ENCODE data around the gene NOD1.

NOD1 gene

GRCh38 chr7:30412782-30413504, 65.6 kb downstream of the NOD1 start:
- Histone ChIP-seq H3K4me3 (no peak overlapping the region), H3K9ac (ENCODE audit: insufficient read length) (no peak overlapping the region), H3K9me3 (ENCODE audit: low read depth, low read length) (no peaks in the 10 kb centered on the region), H3K36me3 (ENCODE audit: insufficient read depth, low read length) (no peaks in the 10 kb centered on the region), H3K27ac (no peak overlapping the region)
- TF ChIP-seq EZH2 (IDR thresholded peaks at IDR 0.05) (no peak), FOXP2 (optimal IDR thresholded peaks at IDR 0.05; ENCODE audit: control extremely low read depth, extremely low read length, insufficient read depth) (no peak), POLR2AphosphoS5 (IDR thresholded peaks at IDR 0.05; ENCODE audit: borderline replicate concordance, low read depth, low read length) (no peak)
- DNase-seq (ENCODE audit: low read depth, low spot score) = no peak

- DNase-seq (ENCODE audit: low read depth, low spot score) = no peak
- no peak overlapping the region for H3K27ac ChIP-seq
- no peak overlapping the region for H3K4me3 ChIP-seq
- H3K9me3 ChIP-seq (ENCODE audit: low read depth, low read length) = no peaks in the 10 kb centered on the region
- no peaks in the 10 kb centered on the region for H3K36me3 ChIP-seq (ENCODE audit: insufficient read depth, low read length)
- H3K9ac ChIP-seq (ENCODE audit: insufficient read length) = no peak overlapping the region
- TF ChIP-seq EZH2 (IDR thresholded peaks at IDR 0.05) = no peak
- no peak for TF ChIP-seq POLR2AphosphoS5 (IDR thresholded peaks at IDR 0.05; ENCODE audit: borderline replicate concordance, low read depth, low read length)
- no peak for TF ChIP-seq FOXP2 (optimal IDR thresholded peaks at IDR 0.05; ENCODE audit: control extremely low read depth, extremely low read length, insufficient read depth)
Measured at GRCh38 chr7:30411897-30412296, 66.7 kb downstream of the NOD1 start.

GRCh38 chr7:30411173-30411572, 67.4 kb downstream of the NOD1 start:
- Histone ChIP-seq H3K9me3 (ENCODE audit: low read depth, low read length) (no peaks in the 10 kb centered on the region), H3K27ac (no peak overlapping the region), H3K9ac (ENCODE audit: insufficient read length) (no peak overlapping the region), H3K36me3 (ENCODE audit: insufficient read depth, low read length) (no peaks in the 10 kb centered on the region), H3K4me3 (no peak overlapping the region)
- no peak for DNase-seq (ENCODE audit: low read depth, low spot score)
- no peak for TF ChIP-seq FOXP2 (optimal IDR thresholded peaks at IDR 0.05; ENCODE audit: control extremely low read depth, extremely low read length, insufficient read depth)

DNA sequence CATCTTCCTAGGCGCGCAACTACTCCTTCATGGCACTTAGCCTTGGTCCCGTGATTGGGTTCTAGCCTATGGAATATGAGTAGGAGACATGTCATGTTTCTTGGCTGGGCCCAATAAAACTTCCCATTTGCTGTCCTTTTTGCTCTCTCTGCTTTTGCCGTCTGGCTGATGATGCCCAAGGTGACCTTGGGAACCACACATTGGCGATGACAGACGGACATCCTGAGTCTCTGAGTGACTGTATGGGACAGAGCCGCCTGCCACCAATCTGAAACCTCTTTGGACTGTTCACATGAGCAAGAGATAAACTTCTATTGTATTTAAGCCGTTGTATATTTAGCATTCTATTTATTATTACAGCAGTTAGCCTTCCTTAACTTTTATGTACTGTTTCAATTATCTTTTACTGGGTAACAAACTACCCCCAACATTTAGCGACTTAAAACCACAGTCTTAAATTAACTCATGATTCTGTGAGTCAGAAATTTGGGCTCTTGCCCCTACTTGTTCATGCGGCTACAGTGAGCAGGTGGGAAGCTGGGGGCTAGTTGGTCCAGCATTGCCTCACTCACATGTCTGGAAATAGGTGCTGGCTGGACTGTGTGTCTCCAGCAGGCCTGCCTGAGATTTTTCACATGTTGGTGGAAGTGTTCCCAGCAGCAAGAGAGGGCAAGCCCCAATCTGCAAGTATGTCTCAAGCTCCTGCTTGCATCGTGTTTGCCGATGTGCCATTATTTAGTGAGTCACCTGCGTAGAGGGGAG, 71.7 kb downstream of the NOD1 start:
- no peak for DNase-seq (ENCODE audit: low read depth, low spot score)
- Histone ChIP-seq H3K9me3 (ENCODE audit: low read depth, low read length) (no peaks in the 10 kb centered on the region), H3K27ac (no peak overlapping the region), H3K4me3 (no peak overlapping the region), H3K9ac (ENCODE audit: insufficient read length) (no peak overlapping the region), H3K36me3 (ENCODE audit: insufficient read depth, low read length) (no peaks in the 10 kb centered on the region)
- TF ChIP-seq FOXP2 (optimal IDR thresholded peaks at IDR 0.05; ENCODE audit: control extremely low read depth, extremely low read length, insufficient read depth) (no peak), POLR2AphosphoS5 (IDR thresholded peaks at IDR 0.05; ENCODE audit: borderline replicate concordance, low read depth, low read length) (no peak), EZH2 (IDR thresholded peaks at IDR 0.05) (no peak)

DNA sequence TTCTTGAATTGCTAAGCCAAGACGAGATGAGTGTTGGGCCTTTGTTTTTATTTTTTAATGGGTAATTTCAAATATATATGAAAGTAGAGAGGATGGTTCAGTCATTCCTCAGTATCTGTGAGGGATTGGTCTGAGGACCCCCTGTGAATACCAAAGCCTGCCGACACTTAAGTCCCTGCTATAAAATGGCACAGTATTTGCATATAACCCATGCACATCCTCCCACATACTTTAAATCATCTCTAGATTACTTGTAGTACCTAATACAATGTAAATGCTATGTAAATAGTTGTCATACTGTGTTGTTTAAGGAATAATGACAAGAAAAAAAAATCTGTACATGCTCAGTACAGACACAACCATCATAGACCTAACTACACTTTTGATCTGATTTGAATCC, 73.4 kb downstream of the NOD1 start:
- Histone ChIP-seq H3K4me3 (no peak overlapping the region), H3K9me3 (ENCODE audit: low read depth, low read length) (no peaks in the 10 kb centered on the region), H3K9ac (ENCODE audit: insufficient read length) (no peak overlapping the region), H3K27ac (no peak overlapping the region), H3K36me3 (ENCODE audit: insufficient read depth, low read length) (no peaks in the 10 kb centered on the region)
- DNase-seq (ENCODE audit: low read depth, low spot score) = no peak
- TF ChIP-seq FOXP2 (optimal IDR thresholded peaks at IDR 0.05; ENCODE audit: control extremely low read depth, extremely low read length, insufficient read depth) (no peak), POLR2AphosphoS5 (IDR thresholded peaks at IDR 0.05; ENCODE audit: borderline replicate concordance, low read depth, low read length) (no peak), EZH2 (IDR thresholded peaks at IDR 0.05) (no peak)

- TF ChIP-seq FOXP2 (optimal IDR thresholded peaks at IDR 0.05; ENCODE audit: control extremely low read depth, extremely low read length, insufficient read depth) (no peak), EZH2 (IDR thresholded peaks at IDR 0.05) (no peak), POLR2AphosphoS5 (IDR thresholded peaks at IDR 0.05; ENCODE audit: borderline replicate concordance, low read depth, low read length) (no peak)
- H3K9me3 ChIP-seq (ENCODE audit: low read depth, low read length) = no peaks in the 10 kb centered on the region
- no peaks in the 10 kb centered on the region for H3K36me3 ChIP-seq (ENCODE audit: insufficient read depth, low read length)
- no peak overlapping the region for H3K9ac ChIP-seq (ENCODE audit: insufficient read length)
- no peak overlapping the region for H3K4me3 ChIP-seq
- no peak overlapping the region for H3K27ac ChIP-seq
- DNase-seq (ENCODE audit: low read depth, low spot score) = no peak
Measured at GRCh38 chr7:30403477-30403876, 75.1 kb downstream of the NOD1 start.

DNA sequence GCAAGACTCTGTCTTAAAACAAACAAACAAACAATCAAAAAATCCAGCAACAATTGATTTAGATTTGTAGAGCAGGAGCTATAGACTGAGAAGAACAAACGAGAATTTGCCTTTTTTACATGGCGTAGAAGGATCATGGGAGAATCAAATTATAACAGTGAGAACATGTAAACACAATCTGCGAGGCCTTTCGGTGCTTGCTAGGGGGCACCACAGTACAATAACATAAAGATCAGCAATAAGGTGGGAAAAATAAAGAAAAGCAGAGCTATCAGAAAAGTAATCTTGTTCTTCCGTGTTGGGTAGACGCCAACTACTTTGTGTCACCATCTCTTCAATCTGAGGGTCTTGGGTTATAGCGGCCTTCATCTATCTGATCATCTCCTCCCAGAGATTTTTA, 82.2 kb downstream of the NOD1 start:
- H3K4me3 ChIP-seq = no peak overlapping the region
- H3K36me3 ChIP-seq (ENCODE audit: insufficient read depth, low read length) = no peaks in the 10 kb centered on the region
- no peaks in the 10 kb centered on the region for H3K9me3 ChIP-seq (ENCODE audit: low read depth, low read length)
- DNase-seq (ENCODE audit: low read depth, low spot score) = no peak
- H3K9ac ChIP-seq (ENCODE audit: insufficient read length) = no peak overlapping the region
- H3K27ac ChIP-seq = no peak overlapping the region
- TF ChIP-seq EZH2 (IDR thresholded peaks at IDR 0.05) (no peak), FOXP2 (optimal IDR thresholded peaks at IDR 0.05; ENCODE audit: control extremely low read depth, extremely low read length, insufficient read depth) (no peak), POLR2AphosphoS5 (IDR thresholded peaks at IDR 0.05; ENCODE audit: borderline replicate concordance, low read depth, low read length) (no peak)

DNA sequence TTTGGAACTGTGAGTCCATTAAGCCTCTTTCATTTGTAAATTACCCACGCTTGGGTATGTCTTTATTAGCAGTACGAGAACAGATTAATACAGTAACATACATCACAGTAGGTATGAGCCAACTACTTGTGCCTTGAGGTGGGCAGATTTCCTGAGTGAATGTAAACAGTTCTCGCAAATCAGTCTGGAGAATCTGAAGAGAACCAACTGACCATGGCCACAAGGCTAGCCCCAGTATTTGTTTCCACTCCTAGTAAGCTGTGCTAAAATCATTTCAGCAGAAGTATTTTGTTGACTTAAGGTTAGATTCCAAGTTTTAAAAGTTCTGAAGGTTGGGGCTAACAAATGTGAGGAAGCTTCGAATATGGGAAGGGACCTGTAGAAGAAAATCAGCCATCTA, 82.9 kb downstream of the NOD1 start:
- no peaks in the 10 kb centered on the region for H3K36me3 ChIP-seq (ENCODE audit: insufficient read depth, low read length)
- no peaks in the 10 kb centered on the region for H3K9me3 ChIP-seq (ENCODE audit: low read depth, low read length)
- no peak overlapping the region for H3K27ac ChIP-seq
- no peak for DNase-seq (ENCODE audit: low read depth, low spot score)
- no peak overlapping the region for H3K4me3 ChIP-seq
- H3K9ac ChIP-seq (ENCODE audit: insufficient read length) = no peak overlapping the region
- TF ChIP-seq FOXP2 (optimal IDR thresholded peaks at IDR 0.05; ENCODE audit: control extremely low read depth, extremely low read length, insufficient read depth) = no peak
- TF ChIP-seq POLR2AphosphoS5 (IDR thresholded peaks at IDR 0.05; ENCODE audit: borderline replicate concordance, low read depth, low read length) = no peak
- TF ChIP-seq EZH2 (IDR thresholded peaks at IDR 0.05) = no peak

Measured in SK-N-MC (cell line).